Stimulated activated naive CD4-positive, alpha-beta T cell treated with Interleukin-2 at 50 U/mL for 16 hours (primary cell): ENCODE measurements around the gene IFT25.

Experiments used
- DNase-seq: peaks from one replicate; lab custom pipeline; 2025; lab: John Stamatoyannopoulos, UW

Gene IFT25

GRCh38 chr1:53927376-53927881 is 18.1 kb downstream of the IFT25 start:
- no peak for DNase-seq

GRCh38 chr1:53919675-53920066 is 25.8 kb downstream of the IFT25 start:
- no peak for DNase-seq

GRCh38 chr1:53918343-53918742 is 27.2 kb downstream of the IFT25 start:
- DNase-seq: no peak

DNA sequence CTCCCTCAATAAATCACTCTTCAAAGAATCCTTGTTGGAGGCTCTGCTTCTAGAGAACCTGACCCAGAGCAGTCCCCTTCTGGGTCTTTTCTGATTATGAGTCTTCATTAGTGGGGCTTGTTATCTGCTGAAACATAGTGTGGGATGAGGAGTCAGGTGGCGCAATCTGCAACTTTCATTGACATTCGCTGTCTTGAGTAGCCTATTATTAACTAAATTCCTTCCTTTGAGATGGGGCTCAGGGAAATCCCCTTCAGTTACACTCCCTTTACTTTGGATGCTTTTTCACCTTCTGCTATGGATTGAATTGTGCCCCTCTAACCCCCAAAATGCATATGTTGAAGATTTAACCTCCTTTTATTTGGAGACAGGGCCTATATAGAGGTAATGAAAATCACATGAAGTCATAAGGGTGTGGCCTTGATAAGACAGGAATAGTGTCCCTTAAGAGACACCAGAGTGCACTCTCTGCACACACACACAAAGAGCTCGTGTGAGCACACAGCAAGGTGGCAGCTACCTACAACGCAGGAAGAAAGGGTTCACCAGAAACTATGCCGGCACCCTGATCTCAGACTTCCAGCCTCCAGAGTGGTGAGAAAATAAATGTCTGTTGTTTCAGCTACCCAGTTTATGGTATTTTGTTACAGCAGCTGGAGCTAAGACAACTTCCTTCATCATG is 32.0 kb downstream of the IFT25 start:
- no peak for DNase-seq

- DNase-seq: no peak
Observed at GRCh38 chr1:53911442-53911841, 34.1 kb downstream of the IFT25 start.

DNA sequence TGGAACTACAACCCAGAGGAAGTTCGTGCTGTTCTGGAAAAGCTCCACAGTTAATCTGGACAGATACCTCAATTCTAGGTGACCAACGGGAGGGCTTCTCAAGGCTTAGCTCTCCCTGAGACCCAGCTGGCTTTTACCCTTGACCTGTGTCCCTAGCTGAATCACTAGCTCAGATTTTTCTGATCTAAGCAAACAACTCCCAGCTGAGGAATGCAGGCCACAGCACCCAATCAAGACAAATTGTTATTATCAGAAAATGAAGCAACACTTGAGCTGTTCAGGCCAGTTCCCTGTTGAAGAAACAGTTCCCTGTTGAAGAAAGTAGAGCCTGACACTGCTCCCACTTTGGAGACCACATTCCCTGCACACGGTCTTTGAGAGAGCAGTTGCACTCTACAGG is 35.6 kb downstream of the IFT25 start:
- DNase-seq: no peak

GRCh38 chr1:53906121-53906520 is 39.4 kb downstream of the IFT25 start:
- DNase-seq: no peak

GRCh38 chr1:53905509-53905908 is 40.0 kb downstream of the IFT25 start:
- no peak for DNase-seq

DNA sequence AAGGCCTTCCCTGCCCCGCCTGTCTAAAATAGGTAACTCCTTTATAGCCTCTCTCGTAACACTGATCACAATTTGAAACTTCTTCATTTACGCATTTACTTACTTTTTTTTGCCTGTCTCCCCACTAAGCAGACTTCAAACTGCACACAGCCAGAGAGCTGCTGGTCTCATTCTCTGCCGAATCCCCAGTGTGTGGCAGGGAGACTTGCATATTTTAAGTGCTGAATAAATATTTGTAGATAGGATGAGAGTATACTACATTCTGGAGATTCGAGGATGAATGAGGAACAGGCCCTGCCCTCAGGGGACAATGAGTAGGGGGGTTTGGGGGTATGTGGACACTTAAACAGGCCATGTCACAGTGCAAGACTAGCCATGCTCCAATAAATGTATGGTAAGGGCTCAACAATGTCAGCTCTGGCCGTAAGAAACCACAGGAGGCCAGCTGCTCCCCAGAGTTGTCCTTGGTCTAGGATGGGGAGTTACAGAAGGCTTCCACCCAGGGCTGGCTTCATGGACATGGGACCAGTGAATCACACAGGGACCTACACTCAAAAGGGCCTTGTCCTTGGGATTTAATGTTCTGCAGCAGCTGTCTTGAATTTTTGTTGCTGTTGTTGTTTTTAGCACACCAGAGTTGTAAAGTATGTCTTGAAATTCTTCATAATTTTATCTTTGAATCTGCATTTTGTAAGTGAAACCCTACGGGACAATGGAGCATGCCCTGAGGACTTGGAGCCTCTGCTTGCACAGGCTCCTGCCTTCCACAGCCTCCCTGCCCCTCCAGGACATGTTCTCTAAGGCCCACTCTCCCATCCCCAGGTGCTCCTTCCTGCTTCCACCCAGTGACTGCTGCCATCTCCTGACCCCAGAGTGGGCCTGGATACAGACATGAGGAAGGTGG is 43.0 kb downstream of the IFT25 start:
- no peak for DNase-seq

- DNase-seq: no peak
Observed at GRCh38 chr1:53899708-53900107, 45.8 kb downstream of the IFT25 start.

GRCh38 chr1:53899206-53899628 is 46.3 kb downstream of the IFT25 start:
- no peak for DNase-seq

DNA sequence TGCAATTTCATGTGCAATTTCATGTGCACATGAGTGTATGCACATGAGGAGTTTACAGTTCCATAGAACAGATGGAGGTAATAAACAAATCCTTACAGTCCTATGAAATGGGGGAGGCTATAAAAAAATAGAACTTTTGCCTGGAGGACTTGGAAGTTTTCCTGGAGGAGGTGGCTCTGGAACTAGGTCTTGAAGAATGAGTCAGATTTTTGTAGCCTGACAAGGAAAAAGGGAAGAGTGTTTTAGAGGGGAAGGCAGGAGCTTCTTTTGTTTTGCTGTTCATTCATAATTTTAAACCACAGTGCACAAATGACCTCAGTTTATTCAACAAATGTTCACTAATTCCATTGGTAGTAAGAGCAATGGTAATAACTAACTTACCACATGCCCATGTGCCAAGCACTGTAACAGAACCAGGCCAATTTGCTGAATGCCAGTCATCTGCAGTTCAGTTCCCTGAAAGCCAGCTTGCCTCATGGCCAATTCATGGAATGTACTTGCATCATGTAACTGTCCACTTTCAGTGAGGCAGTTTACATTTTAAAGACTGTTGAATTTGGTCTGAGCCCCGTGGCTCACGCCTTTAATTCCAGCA is 48.8 kb downstream of the IFT25 start:
- DNase-seq: no peak

GRCh38 chr1:53895421-53895820 is 50.1 kb downstream of the IFT25 start:
- no peak for DNase-seq

GRCh38 chr1:53894644-53895043 is 50.9 kb downstream of the IFT25 start:
- no peak for DNase-seq

DNA sequence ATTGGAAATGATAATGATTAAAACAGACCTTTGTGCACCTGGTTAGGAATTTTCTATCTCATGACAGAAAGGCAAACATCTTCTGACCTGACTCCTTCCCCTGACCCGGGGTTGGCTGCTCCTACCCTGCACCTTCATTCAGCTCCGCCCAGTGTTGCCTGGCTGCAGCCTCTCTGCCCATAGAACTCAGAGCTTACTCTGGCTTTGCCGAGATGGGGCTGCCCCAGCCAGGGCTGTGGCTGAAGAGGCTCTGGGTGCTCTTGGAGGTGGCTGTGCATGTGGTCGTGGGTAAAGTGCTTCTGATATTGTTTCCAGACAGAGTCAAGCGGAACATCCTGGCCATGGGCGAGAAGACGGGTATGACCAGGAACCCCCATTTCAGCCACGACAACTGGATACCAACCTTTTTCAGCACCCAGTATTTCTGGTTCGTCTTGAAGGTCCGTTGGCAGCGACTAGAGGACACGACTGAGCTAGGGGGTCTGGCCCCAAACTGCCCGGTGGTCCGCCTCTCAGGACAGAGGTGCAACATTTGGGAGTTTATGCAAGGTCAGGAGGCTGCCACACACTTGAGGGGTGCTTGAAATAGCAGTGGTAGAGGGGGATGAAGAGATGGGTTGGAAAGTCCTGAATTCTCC is 51.4 kb downstream of the IFT25 start, which contains the start of gene DIO1:
Gene DIO1, plus strand, starts transcription at position 189 of the 638 bp plus-strand sequence. Its CDS starts 24 bp downstream, at position 213.
- DNase-seq: no peak

GRCh38 chr1:53892911-53893310 is 52.6 kb downstream of the IFT25 start:
- DNase-seq: no peak

DNA sequence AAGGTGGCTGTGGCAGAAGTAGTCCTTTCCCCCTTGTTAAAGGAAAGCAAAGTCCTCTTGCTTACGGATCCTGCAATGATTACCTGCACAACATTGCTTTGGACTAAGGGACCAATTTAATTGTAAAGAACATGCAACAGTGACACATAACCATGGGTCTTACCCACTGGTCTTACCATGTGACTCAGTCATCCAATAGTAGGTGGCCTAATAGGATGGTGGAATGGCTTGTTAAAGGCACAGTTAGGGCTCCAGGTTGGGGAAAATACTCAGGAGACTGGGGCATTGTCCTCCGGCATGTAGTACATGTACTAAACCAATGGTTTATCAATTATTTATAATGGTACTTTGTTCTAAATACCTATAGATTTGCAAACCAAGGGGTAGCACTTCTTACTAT is 53.8 kb downstream of the IFT25 start:
- no peak for DNase-seq

DNA sequence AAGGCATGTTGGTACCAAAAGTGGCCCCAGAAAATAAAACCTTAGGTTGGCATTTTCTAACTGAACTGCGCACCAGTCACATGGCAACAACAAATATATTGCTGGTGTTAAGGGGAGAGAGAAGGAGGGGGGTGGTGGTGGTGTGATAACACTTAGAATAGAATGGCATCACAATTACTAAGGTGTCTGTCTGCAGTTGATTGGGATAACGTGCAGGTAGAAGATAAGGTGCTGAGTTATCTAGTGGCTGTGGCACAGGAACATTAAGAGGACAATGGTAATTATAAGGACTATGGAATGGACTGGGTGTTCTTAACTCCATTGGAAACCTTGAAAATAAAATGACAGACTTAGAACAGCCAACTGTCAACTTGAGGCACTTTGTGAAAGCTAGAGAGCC is 54.5 kb downstream of the IFT25 start:
- no peak for DNase-seq

GRCh38 chr1:53890522-53890941 is 55.0 kb downstream of the IFT25 start:
- no peak for DNase-seq

- peak; percentile 83 for DNase-seq
Observed at GRCh38 chr1:53889304-53890298, 55.9 kb downstream of the IFT25 start, which contains the start of gene YIPF1. TSS of gene YIPF1 (minus strand) at chr1:53889797. CDS start at chr1:53888937, 860 bp downstream.

GRCh38 chr1:53888681-53889080 is 56.8 kb downstream of the IFT25 start:
- no peak for DNase-seq
